GM12874 (cell line): Measurements from ENCODE around the gene PRR35.
A peak's percentile ranks its signal among the peaks of the same experiment; 100 is the strongest.

Experiments used
- TF ChIP-seq, protein P1 (sequence below): IDR thresholded peaks from 2 replicates; pipeline ENCODE4 v1.5.1; 2011; ENCODE audit warnings: low read depth, mild to moderate bottlenecking, control low read depth, low read length, moderate library complexity; ENCODE audit not compliant: insufficient read depth

PRR35 gene

DNA sequence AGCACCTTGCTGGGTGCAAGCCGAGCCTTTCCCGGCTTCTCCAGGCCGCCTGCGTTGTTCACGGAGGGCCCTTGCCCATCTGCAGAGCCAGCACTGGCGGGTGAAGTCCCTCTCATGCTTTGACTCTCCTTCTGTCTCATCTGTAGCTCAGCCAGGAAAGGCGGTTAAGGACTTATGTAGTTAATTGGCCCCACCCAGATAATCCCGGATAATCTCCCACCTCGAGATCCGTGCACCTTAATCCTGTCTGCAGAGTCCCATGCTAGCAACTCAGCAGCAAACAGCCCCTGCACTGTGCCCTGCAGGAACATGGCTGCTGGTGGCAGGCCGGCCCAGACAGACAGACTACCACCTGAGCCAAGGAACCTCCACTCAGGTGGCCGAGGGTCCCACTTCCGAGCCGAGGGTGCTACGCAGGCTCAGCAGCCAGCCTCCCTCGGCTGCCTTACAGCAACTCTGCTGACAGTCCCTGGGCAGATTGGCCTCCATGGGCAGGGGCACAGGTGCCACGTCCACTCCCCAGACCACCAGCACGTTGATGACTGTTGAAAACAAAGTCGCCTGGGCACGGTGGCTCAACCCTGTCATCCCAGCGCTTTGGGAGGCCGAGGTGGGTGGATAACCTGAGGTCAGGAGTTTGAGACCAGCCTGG, 46.6 kb downstream of the PRR35 start:
- TF ChIP-seq, protein P1, sequence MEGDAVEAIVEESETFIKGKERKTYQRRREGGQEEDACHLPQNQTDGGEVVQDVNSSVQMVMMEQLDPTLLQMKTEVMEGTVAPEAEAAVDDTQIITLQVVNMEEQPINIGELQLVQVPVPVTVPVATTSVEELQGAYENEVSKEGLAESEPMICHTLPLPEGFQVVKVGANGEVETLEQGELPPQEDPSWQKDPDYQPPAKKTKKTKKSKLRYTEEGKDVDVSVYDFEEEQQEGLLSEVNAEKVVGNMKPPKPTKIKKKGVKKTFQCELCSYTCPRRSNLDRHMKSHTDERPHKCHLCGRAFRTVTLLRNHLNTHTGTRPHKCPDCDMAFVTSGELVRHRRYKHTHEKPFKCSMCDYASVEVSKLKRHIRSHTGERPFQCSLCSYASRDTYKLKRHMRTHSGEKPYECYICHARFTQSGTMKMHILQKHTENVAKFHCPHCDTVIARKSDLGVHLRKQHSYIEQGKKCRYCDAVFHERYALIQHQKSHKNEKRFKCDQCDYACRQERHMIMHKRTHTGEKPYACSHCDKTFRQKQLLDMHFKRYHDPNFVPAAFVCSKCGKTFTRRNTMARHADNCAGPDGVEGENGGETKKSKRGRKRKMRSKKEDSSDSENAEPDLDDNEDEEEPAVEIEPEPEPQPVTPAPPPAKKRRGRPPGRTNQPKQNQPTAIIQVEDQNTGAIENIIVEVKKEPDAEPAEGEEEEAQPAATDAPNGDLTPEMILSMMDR: no peak

DNA sequence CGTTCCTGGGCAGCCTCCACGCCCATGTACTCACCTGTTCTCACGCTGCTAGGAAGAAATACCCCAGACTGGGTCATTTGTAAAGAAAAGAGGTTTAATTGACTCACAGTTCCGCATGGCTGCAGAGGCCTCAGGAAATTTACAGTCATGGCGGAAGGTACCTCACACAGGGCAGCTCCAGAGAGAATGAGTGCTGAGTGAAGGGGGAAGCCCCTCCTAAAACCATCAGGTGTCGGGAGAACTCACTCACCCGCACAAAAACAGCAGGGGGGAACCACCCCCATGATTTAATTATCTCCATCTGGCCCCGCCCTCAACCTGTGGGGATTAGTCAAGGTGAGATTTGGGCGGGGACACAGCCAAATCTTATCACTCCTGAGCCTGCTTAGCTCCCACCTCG, 47.8 kb downstream of the PRR35 start:
- TF ChIP-seq, protein P1: no peak

- TF ChIP-seq, protein P1: no peak
These were observed 49.1 kb downstream of the PRR35 start for GRCh38 chr16:609316-609715.

DNA sequence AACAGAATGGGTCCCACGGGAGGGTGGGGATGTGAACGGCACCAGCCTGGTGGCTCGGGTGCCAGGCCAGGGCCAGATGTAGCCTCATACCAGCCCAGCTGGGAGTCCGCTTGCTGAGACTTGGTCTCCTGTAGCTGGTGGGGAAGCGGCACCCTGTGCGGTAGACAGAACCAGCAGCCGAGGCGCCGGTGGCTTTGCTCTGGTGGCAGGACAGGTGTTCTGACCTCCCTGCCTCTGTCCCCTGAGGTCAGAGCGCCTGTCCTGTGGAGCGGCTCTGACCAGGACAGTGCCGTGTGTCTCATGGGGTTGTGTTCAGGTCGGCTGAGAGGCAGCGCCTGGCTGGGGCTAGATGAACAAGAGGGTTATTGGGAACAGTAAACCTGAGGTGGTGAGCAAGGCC, 49.8 kb downstream of the PRR35 start:
- TF ChIP-seq, protein P1: no peak

DNA sequence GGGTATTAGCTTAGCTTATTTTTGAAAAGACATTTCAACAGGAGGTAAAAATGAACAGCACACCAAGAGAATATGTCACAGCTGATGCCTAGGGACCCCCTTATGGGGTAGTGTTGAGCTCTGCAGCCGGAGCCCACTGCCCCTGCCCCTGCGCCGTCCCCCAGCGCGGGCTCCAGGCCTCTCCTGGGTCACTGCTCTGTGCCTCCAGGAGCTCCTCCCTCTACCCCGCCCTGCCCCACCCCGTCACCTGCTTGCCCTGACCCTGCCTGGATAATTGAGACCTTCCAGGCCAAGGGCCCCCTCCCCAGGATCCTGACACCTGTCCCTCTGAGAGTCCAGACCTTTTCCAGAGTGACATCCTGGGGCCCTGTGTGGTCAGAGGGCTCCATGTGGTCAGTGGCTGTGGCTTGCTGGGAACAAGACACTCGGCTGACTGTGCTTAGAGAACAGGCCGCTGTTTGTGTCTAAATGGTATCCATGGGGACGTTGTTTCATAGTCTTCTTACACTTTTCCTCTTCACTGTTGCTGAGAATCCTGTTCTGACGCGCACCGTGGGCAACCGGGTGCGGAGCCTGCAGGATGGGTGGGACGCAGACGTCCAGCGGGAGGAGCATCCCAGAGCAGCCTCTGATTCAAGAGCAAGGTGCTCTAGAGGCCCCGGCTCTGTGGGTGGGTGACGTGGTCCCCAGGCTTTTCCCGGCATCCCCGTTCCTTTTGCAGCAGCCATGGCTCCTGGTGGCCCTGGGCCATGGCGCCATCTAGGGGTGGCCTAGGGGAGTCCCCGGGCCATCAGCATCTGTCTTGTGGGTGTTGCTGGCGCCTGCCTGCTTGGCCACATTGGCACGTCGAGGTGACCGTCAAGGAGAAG, 50.6 kb downstream of the PRR35 start:
- TF ChIP-seq, protein P1: peak; percentile 70

GRCh38 chr16:615122-615521, 54.9 kb downstream of the PRR35 start:
- TF ChIP-seq, protein P1: no peak
